ENCODE results near the gene TM2D3. TPM values are rescaled to one million over a fixed set of nuclear protein-coding genes. Genes with fewer than 3 reads are reported as not detected.
"Not testable (repeated sequence)": the region's sequence is repeated elsewhere in the genome, so short reads cannot be mapped to it uniquely, and the experiment has no call there.

Gene TM2D3
- total RNA-seq, 1 donor from 2014 or later: 59.1 TPM

DNA sequence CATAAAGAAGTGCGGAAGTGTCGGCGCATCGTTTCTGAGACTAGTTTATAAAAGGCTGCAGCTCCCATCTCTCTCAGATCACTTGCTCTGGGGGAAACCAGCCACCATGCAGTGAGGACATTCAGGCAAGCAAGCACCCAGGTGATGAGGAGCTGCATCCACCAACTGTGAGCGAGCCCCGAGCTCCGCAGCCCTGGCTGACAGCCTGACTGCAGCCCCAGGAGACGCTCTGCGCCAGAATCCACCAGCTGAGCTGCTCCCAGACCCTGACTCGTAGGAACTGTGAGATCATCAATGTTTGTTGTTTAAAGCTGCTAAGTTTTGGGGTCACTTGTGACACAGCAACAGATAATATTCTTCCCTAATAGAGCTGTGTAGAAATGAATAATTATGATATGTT is 5.0 kb upstream of the TM2D3 start:
- no peak for DNase-seq (ENCODE audit: low spot score)

- DNase-seq (ENCODE audit: low spot score): not testable (repeated sequence)
Observed at GRCh38 chr15:101654624-101655337, 2.6 kb upstream of the TM2D3 start.

GRCh38 chr15:101654171-101654570 is 2.0 kb upstream of the TM2D3 start:
- no peak for DNase-seq (ENCODE audit: low spot score)

DNA sequence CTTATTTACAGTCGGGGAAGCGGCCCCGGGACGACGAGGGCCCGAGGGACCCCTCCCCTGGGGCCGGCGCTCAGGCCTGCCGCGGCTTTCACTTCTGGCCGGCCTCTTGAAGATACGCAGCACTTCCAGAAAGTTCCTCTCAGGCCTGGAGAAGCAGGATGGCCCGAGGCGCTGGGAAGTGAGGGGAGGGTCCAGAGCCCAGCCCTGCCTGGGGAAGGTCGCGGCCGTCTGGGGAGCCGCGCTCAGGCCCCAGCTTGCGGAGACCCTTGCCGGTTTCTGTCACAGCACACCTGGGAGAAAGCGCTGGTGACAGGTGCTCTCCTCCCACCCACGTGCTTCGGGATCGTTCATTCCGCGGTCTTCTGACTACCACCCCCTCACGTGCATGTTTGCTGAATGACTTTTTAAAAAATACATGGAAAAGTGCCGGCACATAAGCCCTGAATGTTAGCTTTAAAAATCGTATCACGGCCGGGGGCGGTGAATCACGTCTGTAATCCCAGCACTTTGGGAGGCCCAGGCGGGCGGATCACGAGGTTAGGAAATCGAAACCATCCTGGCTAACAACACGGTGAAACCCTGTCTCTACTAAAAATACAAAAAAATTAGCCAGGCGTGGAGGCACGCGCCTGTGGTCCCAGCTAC is 727 bp upstream of the TM2D3 start:
- no peak for DNase-seq (ENCODE audit: low spot score)

GRCh38 chr15:101651554-101652097 is 555 bp downstream of the TM2D3 start:
- DNase-seq (ENCODE audit: low spot score): peak; percentile 37

- DNase-seq (ENCODE audit: low spot score): no peak
Observed at GRCh38 chr15:101650145-101650544, 2.0 kb downstream of the TM2D3 start.

DNA sequence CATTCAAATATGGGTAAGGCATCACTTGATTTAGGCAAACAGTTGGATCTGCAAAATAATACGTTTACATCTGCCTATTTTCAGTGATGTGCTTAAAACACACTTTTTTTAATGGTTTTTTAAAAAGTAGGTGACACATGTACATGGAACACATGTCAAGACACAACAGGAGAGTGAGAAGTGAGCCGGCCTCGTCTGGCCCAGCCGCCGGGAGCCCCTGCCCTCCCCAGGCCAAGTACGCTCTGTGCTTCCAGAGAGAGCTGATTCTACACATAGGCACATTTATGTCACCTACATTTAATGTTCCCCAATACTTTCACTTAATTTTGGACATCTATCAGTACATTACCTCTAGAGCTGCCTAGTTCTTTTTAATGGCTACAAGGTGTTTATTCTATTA is 3.8 kb downstream of the TM2D3 start:
- DNase-seq (ENCODE audit: low spot score): no peak

DNA sequence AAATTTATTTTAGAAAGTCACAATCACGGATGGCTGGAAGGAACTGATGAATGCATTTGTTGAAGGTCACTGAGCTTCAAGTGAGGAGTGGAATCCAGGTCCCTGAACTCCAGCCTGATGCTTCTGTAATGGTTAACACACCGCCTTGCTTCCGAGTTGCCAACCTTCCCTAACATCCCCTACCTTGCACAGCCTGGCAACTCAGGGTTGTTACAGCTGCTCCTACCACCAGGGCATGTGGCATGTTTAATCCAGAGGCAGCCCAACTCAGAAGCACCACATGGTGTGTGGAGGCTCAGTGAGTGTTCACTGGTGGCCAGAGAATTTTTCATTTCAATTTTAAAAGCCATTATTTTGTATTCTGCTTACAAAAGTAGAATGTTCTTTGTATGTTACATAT is 4.9 kb downstream of the TM2D3 start:
- no peak for DNase-seq (ENCODE audit: low spot score)

DNA sequence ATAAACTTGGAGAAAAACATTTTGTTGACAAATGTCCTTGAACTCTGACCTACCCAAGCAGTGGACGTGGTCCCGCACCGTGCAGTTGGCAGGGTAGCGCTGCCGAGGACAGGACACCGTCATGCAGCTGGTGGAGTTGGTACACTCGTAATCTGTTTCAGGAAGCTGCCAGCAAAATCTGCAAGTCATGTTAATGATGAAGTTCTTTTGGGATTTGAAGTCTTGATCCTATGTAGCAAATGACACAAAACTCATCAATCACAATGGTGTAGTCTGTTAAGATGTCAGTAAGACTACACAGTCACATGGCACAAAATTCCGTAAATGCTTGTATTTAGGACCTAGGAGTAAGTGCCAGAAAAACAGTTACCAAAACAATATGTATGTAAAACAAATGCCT is 5.5 kb downstream of the TM2D3 start:
- DNase-seq (ENCODE audit: low spot score): no peak

DNA sequence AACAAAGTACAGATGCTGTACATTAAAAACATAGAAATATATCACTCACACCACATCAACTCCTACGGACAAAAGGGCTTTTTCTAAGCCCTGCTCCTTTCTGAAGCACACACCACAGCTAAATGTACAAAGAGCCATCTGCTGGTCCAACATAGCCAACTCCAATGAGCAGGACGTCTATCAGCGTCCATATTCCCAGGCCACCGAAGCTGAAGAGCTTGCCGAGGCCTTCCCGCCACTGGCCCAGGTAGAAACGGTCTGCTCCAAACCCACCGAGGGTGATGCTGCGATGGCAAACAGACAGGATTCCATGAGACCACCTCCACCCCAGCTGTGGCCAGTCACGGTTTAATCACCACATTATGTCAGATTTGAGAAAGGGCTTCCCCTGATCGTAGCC is 9.8 kb downstream of the TM2D3 start:
- DNase-seq (ENCODE audit: low spot score): no peak

- DNase-seq (ENCODE audit: low spot score): no peak
Observed at GRCh38 chr15:101641894-101642293, 10.3 kb downstream of the TM2D3 start.

DNA sequence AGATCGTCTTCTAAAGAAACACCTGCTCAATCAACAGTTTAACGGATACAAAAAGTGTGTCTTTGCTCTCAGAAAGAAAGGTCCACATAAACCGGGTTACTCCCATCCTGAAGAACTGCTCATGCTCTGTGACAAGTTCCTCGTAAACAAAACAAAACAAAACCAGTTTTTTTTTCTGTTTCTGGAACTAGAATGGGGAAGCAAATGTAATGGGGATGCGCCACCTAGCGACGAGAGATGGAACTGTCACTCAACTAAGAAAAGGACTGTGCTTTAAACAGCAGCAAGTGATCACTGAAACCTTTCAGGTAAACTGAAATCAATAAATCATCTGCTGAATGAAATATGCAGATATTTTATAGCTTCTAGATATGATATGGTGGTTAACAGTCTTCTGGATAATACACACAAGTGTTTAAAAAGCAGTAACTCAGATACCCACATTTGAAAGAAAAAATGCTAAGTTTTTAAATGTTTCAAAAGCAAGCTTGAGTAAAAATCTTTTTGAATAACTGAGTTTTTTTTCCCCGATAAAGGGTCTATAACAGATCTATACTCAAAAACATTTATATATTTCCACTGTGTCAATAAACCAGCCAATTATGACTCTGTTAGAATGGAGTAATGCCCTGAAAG is 10.9 kb downstream of the TM2D3 start:
- peak; percentile 79 for DNase-seq (ENCODE audit: low spot score)

DNA sequence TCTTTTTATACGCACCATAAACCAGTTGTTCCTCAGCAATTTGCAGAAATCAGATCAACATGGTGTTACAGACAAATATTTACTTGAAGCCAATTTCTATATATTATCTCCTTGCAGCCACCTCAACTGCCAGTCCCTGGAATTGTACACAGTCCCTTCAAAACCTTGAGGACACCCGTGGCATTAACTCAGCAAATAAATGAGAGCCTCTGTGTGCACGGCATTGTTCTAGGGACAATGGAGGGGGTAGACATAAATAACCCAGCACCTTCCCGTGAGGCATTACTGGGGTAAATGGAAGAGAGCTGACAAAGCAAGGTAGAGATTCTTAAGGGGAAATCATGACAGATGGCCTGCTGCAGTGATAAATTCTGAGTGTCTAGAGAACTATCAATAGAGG is 12.5 kb downstream of the TM2D3 start:
- no peak for DNase-seq (ENCODE audit: low spot score)

- no peak for DNase-seq (ENCODE audit: low spot score)
Observed at GRCh38 chr15:101637919-101638318, 14.3 kb downstream of the TM2D3 start.

DNA sequence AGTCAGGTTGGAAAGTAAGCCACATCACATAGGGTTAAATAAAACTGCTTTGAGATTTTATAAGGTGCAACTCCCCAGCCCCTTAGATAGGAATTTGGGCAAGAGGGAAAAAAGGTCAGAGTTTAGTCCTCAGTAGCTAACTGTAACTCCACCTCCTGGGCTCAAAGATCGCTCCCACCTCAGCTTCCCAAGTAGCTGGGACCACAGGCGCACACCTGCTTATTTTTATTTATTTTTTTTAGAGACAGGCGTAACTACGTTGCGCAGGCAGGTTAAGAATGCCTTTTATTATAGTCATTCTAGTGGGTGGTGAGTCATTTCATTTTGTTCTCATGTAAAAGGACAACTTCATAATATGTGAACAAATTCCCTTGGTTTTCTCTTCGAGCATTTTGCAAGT is 14.7 kb downstream of the TM2D3 start:
- no peak for DNase-seq (ENCODE audit: low spot score)

GRCh38 chr15:101637038-101637437 is 15.1 kb downstream of the TM2D3 start:
- DNase-seq (ENCODE audit: low spot score): no peak

- DNase-seq (ENCODE audit: low spot score): no peak
Observed at GRCh38 chr15:101635944-101636727, 16.0 kb downstream of the TM2D3 start.

GRCh38 chr15:101633356-101633755 is 18.8 kb downstream of the TM2D3 start:
- no peak for DNase-seq (ENCODE audit: low spot score)

DNA sequence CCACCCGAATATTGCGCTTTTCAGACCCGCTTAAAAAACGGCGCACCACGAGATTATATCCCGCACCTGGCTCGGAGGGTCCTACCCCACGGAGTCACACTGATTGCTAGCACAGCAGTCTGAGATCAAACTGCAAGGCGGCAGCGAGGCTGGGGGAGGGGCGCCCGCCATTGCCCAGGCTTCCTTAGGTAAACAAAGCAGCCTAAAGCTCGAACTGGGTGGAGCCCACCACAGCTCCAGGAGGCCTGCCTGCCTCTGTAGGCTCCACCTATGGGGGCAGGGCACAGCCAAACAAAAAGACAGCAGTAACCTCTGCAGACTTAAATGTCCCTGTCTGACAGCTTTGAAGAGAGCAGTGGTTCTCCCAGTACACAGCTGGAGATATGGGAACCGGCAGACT is 25.5 kb downstream of the TM2D3 start:
- not testable (repeated sequence) for DNase-seq (ENCODE audit: low spot score)

DNA sequence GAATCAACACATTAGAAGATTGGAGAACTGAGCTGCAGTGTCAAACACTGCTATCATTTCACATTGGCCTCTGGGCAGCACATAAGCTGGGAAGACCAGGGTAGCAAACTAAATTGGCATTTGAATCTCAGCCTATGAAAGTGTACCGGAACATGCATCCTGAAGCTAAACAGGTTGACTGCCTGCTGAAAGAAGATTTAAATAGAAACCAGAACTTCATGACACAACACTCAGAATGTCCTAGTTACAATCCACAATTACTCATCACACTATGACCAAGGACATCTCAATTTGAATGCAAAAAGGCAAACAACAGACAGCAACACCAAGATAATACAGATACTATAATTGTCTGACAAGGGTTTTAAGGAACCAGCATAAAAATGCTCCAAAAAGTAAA is 26.2 kb downstream of the TM2D3 start:
- no peak for DNase-seq (ENCODE audit: low spot score)

DNA sequence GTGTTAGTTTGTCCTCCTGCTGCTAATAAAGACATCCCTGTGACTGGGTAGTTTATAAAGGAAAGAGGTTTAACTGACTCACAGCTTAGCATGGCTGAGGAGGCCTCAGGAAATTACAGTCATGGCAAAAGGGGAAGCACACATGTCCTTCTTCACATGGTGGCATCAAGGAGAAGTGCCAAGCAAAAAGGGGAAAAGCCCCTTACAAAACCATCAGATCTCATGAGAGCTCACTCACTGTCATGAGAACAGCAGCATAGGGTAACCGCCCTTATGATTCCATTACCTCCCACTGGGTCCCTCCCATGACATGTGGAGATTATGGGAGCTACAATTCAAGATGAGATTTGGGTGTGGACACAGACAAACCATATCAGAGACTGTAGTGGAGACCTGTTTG is 27.0 kb downstream of the TM2D3 start:
- no peak for DNase-seq (ENCODE audit: low spot score)
